SKM-1 (cell line): Measurements from ENCODE around the gene CLDN15.
"Not testable (repeated sequence)": the region's sequence is repeated elsewhere in the genome, so short reads cannot be mapped to it uniquely, and the experiment has no call there.

Source experiments
- DNase-seq: peaks from one replicate; lab custom pipeline; 2025; ENCODE audit not compliant: unreplicated experiment; lab: John Stamatoyannopoulos, UW

The CLDN15 gene

GRCh38 chr7:101200504-101200861 lies 37.1 kb downstream of the CLDN15 start:
- DNase-seq, result no peak

GRCh38 chr7:101199522-101199921 lies 38.1 kb downstream of the CLDN15 start:
- not testable (repeated sequence) for DNase-seq

- no peak for DNase-seq
These were observed 39.1 kb downstream of the CLDN15 start for GRCh38 chr7:101198476-101198875.

GRCh38 chr7:101197991-101198390 lies 39.6 kb downstream of the CLDN15 start:
- DNase-seq, result no peak

- DNase-seq, result no peak
These were observed 41.7 kb downstream of the CLDN15 start for GRCh38 chr7:101195884-101196283.

- DNase-seq, result no peak
These were observed 48.5 kb downstream of the CLDN15 start for GRCh38 chr7:101189109-101189508.

GRCh38 chr7:101186844-101187428 lies 50.7 kb downstream of the CLDN15 start:
- peak; percentile 17 for DNase-seq

GRCh38 chr7:101186194-101186593 lies 51.4 kb downstream of the CLDN15 start:
- DNase-seq, result no peak

GRCh38 chr7:101185258-101185839 lies 52.3 kb downstream of the CLDN15 start:
- no peak for DNase-seq
